Measurements from ENCODE around the gene SORCS2.

Gene SORCS2

DNA sequence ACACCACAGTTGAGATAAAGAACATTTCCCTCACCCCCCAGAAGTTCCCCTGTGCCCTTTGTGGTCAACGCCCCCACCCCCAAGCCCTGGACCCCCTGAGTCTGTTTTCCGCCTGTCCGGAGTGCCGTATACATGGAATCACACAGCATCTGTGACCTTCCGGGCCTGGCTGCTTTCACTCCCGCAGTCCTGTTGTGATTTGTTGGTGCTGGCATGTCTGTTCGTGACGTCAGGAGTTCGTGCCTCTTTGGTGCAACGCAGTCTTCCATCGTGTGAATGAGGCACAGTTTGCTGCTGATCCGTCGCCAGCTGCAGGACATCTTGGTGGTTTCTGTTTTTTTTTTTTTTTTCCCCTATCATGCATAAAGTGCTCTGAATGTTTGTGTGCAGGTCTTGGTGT lies 180.3 kb downstream of the SORCS2 start:
- no peak for DNase-seq (ENCODE audit: extremely low spot score)
- POLR2A ChIA-PET, result no interaction called here
- CTCF ChIA-PET, result no interaction called here
- TF ChIP-seq, protein P1, sequence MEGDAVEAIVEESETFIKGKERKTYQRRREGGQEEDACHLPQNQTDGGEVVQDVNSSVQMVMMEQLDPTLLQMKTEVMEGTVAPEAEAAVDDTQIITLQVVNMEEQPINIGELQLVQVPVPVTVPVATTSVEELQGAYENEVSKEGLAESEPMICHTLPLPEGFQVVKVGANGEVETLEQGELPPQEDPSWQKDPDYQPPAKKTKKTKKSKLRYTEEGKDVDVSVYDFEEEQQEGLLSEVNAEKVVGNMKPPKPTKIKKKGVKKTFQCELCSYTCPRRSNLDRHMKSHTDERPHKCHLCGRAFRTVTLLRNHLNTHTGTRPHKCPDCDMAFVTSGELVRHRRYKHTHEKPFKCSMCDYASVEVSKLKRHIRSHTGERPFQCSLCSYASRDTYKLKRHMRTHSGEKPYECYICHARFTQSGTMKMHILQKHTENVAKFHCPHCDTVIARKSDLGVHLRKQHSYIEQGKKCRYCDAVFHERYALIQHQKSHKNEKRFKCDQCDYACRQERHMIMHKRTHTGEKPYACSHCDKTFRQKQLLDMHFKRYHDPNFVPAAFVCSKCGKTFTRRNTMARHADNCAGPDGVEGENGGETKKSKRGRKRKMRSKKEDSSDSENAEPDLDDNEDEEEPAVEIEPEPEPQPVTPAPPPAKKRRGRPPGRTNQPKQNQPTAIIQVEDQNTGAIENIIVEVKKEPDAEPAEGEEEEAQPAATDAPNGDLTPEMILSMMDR (IDR thresholded peaks at IDR 0.05; ENCODE audit: control extremely low read depth, extremely low read depth, low read depth, missing control alignments), result no peak

DNA sequence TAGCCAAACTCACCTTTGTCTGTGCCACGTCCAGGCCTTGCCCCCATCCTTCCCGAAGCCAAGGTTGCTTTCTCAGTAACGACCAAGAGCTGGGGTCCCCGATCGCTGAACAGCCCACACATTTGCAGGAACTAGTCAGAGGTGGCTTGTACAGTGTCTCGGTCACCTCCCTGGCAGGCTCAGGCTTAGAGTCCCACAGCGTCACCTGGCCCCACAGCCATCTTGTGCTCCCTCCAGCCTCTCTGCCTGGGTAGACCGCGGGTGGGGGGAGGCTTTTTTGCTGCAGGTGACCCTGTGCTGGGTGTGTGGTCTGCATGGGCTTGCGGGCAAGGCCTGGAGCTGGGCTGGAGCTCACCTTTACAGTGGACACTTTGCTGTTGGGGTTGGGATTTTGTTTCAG lies 182.2 kb downstream of the SORCS2 start:
- DNase-seq (ENCODE audit: extremely low spot score), result no peak
- ChIA-PET POLR2A (no interaction called here), CTCF (no interaction called here)
- TF ChIP-seq, protein P1 (IDR thresholded peaks at IDR 0.05; ENCODE audit: control extremely low read depth, extremely low read depth, low read depth, missing control alignments), result no peak

DNA sequence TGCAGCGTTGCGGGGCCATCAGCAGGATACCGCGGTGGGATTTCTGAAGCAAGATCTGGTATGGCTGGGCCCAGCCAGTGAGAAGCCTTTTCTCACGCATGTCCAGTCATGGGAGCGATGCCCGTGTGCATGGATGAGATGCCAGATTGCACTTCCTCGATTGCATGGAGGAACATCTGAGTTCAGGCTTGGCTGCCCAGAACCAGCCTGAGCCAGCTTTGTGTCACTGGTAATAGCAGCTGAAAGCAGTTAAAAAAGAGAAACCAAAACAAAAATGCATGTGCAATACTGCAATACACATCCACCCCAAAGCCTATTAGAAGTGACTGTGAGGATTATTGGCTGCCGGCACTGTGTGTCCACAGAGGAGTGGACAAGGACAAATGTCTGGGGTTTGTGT lies 183.1 kb downstream of the SORCS2 start:
- ChIA-PET POLR2A (no interaction called here), CTCF (no interaction called here)
- TF ChIP-seq, protein P1 (IDR thresholded peaks at IDR 0.05; ENCODE audit: control extremely low read depth, extremely low read depth, low read depth, missing control alignments), result no peak
- no peak for DNase-seq (ENCODE audit: extremely low spot score)

DNA sequence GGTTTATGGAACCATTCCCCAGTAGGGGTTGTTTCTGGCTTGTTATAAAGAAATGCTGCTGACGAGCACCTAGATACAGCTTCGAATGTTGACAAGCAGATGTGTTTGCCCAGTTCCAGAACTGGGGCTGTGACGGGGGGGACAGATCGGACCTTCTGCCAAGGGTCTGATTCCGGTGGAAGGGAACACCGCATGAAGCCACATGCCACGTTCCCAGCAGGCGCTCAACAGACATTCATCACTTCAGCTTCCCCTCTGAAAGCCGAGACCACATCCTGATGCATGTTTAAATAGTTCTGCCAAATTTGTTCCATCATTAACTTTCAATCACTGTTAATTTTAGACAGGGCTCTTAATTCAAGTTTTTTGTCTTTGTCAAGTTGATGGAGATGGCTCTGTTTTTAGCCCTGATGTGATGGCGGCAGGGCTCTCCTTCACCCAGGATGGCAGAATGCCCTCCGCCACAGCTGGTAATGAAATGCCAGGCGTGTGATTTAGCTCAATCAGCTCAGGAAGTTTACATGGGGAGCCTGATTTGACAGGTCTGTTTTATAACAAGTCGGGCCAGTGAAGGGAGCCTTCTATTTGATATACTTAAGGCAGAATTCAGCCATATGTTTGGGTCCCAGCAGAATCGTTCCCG lies 185.0 kb downstream of the SORCS2 start:
- POLR2A ChIA-PET, result no interaction called here
- TF ChIP-seq, protein P1 (IDR thresholded peaks at IDR 0.05; ENCODE audit: control extremely low read depth, extremely low read depth, low read depth, missing control alignments), result no peak
- CTCF ChIA-PET, result no interaction called here
- no peak for DNase-seq (ENCODE audit: extremely low spot score)

DNA sequence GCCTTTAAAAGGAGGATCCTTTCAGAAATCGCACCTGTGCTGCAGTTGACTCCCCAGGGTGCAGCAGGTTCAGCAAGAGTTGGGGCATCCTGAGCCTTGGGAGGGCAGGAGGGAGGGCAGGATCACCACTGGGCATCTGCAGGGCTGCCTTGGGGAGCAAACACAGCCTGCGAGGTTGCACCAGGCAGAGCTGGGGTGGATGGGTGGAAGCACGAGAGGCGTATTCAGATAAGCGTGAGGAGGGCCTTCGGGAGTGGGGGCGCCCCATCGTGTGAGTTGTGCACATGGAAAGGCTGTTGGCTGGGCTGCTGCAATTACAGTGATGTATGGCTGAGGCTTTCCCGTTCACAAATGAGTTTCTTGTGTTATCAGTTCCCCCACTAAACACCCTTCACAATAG lies 186.8 kb downstream of the SORCS2 start:
- ChIA-PET CTCF (no interaction called here), POLR2A (no interaction called here)
- TF ChIP-seq, protein P1 (IDR thresholded peaks at IDR 0.05; ENCODE audit: control extremely low read depth, extremely low read depth, low read depth, missing control alignments), result no peak
- no peak for DNase-seq (ENCODE audit: extremely low spot score)

DNA sequence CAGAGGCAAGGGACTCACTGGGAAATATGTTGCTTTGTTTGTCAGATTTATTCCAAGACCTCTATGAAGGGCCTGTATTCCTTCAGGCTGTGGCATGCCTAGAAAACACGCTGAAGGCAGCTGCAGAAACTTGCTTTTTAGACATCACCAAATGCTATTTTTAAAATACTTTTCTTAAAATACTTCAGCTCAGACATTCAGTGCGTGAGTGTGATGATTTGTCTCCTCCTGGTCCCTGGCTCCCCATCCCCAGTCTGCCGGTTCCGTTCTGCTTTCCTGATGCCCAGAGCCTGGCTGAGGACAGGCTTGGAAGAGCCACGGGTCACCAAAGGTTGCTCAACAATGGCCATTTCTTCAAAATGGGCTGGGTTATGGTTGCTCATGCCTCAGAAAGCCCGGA lies 187.4 kb downstream of the SORCS2 start:
- POLR2A ChIA-PET, result no interaction called here
- TF ChIP-seq, protein P1 (IDR thresholded peaks at IDR 0.05; ENCODE audit: control extremely low read depth, extremely low read depth, low read depth, missing control alignments), result no peak

More for the DNA sequence above, 187.4 kb downstream of the SORCS2 start:
- no peak for DNase-seq (ENCODE audit: extremely low spot score)
- CTCF ChIA-PET, result interaction anchor here (1.5 kb wide), 1 partner anchor 10 kb away, joined by 4 read pairs; no protein-coding TSS in a partner anchor

Measured in GM10248 (cell line).